Stimulated activated CD4-positive, alpha-beta T cell treated with anti-CD3 and anti-CD28 coated beads, Interleukin-12 subunit alpha, Interleukin-12 subunit beta, amount 100 ng/mL, for 24 hours (primary cell): ENCODE measurements around the gene MOCS2.

Source experiments
- DNase-seq, 2 experiments: peaks; one replicate each; pipeline ENCODE4 v3.0.0-alpha.2; 2020; ENCODE audit warnings: low read depth in 2 of 2

The MOCS2 gene

GRCh38 chr5:53052499-53052898, 57.1 kb downstream of the MOCS2 start:
- DNase-seq = no peak

DNA sequence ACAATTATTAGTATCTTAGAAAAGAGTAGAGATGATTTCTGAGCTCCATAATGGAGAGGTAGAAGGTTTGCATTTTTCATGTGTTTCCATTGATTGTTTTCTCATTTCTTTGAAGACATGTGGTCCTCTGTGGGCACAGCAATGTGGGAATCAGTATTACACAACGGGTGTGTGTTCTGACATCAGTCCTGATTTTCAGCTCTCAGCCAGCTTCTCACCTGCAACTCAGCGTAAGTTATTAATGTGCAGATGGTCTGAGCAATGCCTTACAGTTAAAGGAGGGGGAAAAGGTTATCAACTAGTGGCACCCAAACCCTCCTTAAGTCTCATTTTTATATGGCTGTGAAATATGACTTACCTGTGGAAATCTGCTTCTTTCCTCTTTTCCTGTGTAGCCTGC, 61.3 kb downstream of the MOCS2 start:
- no peak for DNase-seq
